ENCODE measurements around the gene TUFT1. TPM values are rescaled to one million over a fixed set of nuclear protein-coding genes. Genes with fewer than 3 reads are reported as not detected.

The TUFT1 gene
- total RNA-seq, 1 donor from 2014 or later, result 74.4 TPM

- DNase-seq (ENCODE audit: low read depth), result no peak
- Histone ChIP-seq H3K4me3 (ENCODE audit: low read depth, low read length) (no peak overlapping the region), H3K36me3 (ENCODE audit: control insufficient read depth, insufficient read depth, low read length) (no peaks in the 10 kb centered on the region), H3K27me3 (ENCODE audit: control insufficient read depth, insufficient read depth, low read length) (no peaks in the 10 kb centered on the region)
- no peak for TF ChIP-seq CTCF (IDR thresholded peaks at IDR 0.05; ENCODE audit: insufficient read depth, low read length, poor library complexity, severe bottlenecking)
Observed at GRCh38 chr1:151621351-151621750, 81.2 kb downstream of the TUFT1 start.

- DNase-seq (ENCODE audit: low read depth), result no peak
- TF ChIP-seq CTCF (IDR thresholded peaks at IDR 0.05; ENCODE audit: insufficient read depth, low read length, poor library complexity, severe bottlenecking), result no peak
- H3K4me3 ChIP-seq (ENCODE audit: low read depth, low read length), result no peak overlapping the region
- no peaks in the 10 kb centered on the region for H3K36me3 ChIP-seq (ENCODE audit: control insufficient read depth, insufficient read depth, low read length)
- no peaks in the 10 kb centered on the region for H3K27me3 ChIP-seq (ENCODE audit: control insufficient read depth, insufficient read depth, low read length)
Observed at GRCh38 chr1:151624783-151625182, 84.7 kb downstream of the TUFT1 start.

GRCh38 chr1:151626740-151627334, 86.7 kb downstream of the TUFT1 start:
- Histone ChIP-seq H3K36me3 (ENCODE audit: control insufficient read depth, insufficient read depth, low read length) (no peaks in the 10 kb centered on the region), H3K27me3 (ENCODE audit: control insufficient read depth, insufficient read depth, low read length) (no peaks in the 10 kb centered on the region), H3K4me3 (ENCODE audit: low read depth, low read length) (no peak overlapping the region)
- no peak for DNase-seq (ENCODE audit: low read depth)
- TF ChIP-seq CTCF (IDR thresholded peaks at IDR 0.05; ENCODE audit: insufficient read depth, low read length, poor library complexity, severe bottlenecking), result no peak

DNA sequence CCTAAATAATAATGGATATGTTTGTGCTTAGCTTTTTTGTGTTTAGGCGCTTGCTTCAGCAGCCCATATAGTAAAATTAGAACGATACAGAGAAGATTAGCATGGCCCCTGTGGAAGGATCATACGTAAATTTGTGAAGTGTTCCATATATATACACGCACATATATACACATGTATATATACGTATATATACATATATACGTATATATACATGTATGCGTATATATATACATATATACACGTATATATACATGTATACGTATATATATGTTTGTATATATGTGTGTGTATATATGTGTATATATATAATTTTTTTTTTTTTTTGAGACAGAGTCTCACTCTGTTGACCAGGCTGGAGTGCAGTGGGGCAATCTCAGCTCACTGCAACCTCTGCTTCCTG, 89.2 kb downstream of the TUFT1 start:
- TF ChIP-seq CTCF (IDR thresholded peaks at IDR 0.05; ENCODE audit: insufficient read depth, low read length, poor library complexity, severe bottlenecking), result no peak
- DNase-seq (ENCODE audit: low read depth), result no peak
- Histone ChIP-seq H3K36me3 (ENCODE audit: control insufficient read depth, insufficient read depth, low read length) (no peaks in the 10 kb centered on the region), H3K4me3 (ENCODE audit: low read depth, low read length) (no peak overlapping the region), H3K27me3 (ENCODE audit: control insufficient read depth, insufficient read depth, low read length) (no peaks in the 10 kb centered on the region)

Other genes starting within 250 kb of the TUFT1 start
- gene PI4KB, start 212.9 kb upstream of the TUFT1 start, total RNA-seq, result 42.3 and 44.1 TPM in 2 replicates
- 32.4 and 41.8 TPM in 2 replicates for gene RFX5, start 193.1 kb upstream of the TUFT1 start, total RNA-seq
- gene SELENBP1, start 167.6 kb upstream of the TUFT1 start, total RNA-seq, result 2.3 and 5.8 TPM in 2 replicates
- gene PSMB4, start 140.7 kb upstream of the TUFT1 start, total RNA-seq, result 301 and 332 TPM in 2 replicates
- gene POGZ, start 80.8 kb upstream of the TUFT1 start, total RNA-seq, result 30.3 and 36.4 TPM in 2 replicates
- 23.6 and 29.3 TPM in 2 replicates for gene CGN, start 28.9 kb upstream of the TUFT1 start, total RNA-seq
- gene SNX27, start 71.7 kb downstream of the TUFT1 start, total RNA-seq, result 18.1 and 18.8 TPM in 2 replicates
- gene CELF3, start 176.5 kb downstream of the TUFT1 start, total RNA-seq, result not detected in 2 replicates
- not detected in 2 replicates for gene RIIAD1, start 181.2 kb downstream of the TUFT1 start, total RNA-seq
- gene MRPL9, start 223.2 kb downstream of the TUFT1 start, total RNA-seq, result 92.1 and 119 TPM in 2 replicates

Data from kidney epithelial cell (primary cell).